Measurements from ENCODE around the gene RBP4.

Gene RBP4

DNA sequence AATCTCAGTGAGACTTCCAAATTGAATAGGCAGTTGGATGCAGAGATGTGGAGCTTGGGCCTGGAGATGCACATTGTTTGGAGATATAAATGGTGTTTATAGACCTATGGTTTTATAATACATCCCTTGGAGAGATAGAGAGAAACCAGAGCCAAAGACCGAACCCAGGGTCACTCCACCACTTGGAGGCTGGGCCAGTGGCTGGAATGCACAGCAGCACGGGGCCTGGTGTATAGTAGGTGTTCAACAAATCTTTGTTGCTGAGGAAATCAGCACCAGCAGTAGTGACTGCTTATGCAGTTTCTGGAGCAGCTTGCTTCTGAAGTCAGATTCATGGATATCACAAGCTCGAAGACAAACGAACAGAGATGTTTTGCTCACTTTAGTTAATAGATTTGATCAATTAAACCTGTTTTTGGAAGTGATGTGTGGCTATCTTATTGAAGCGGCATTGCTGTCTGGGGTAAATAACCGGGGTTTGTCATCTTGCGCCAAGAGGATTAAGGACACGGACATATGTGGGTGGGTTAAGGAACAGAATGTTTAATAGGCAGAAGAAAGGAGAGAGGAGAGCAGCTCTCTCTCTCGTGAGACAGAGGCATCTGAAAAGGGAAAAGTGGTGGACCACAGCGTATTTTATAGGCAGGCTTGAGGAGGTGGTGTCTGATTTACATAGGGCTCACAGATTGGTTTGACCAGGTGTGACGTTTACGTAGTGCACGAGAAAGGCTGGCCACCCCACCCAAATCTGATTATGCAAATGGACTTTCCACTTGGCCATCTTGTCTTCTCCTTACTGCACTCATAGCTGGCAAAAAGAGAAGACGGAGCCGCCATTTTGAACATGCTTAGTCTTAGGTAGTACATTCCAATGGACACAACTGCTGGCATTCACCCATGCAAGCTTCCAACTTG lies 11.1 kb downstream of the RBP4 start:
- TF ChIP-seq, protein P1, sequence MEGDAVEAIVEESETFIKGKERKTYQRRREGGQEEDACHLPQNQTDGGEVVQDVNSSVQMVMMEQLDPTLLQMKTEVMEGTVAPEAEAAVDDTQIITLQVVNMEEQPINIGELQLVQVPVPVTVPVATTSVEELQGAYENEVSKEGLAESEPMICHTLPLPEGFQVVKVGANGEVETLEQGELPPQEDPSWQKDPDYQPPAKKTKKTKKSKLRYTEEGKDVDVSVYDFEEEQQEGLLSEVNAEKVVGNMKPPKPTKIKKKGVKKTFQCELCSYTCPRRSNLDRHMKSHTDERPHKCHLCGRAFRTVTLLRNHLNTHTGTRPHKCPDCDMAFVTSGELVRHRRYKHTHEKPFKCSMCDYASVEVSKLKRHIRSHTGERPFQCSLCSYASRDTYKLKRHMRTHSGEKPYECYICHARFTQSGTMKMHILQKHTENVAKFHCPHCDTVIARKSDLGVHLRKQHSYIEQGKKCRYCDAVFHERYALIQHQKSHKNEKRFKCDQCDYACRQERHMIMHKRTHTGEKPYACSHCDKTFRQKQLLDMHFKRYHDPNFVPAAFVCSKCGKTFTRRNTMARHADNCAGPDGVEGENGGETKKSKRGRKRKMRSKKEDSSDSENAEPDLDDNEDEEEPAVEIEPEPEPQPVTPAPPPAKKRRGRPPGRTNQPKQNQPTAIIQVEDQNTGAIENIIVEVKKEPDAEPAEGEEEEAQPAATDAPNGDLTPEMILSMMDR (conservative IDR thresholded peaks at IDR 0.05; ENCODE audit: low read length) = no peak
- DNase-seq (ENCODE audit: low read depth) = no peak
- no peak overlapping the region for H3K4me3 ChIP-seq (ENCODE audit: low read length)

DNA sequence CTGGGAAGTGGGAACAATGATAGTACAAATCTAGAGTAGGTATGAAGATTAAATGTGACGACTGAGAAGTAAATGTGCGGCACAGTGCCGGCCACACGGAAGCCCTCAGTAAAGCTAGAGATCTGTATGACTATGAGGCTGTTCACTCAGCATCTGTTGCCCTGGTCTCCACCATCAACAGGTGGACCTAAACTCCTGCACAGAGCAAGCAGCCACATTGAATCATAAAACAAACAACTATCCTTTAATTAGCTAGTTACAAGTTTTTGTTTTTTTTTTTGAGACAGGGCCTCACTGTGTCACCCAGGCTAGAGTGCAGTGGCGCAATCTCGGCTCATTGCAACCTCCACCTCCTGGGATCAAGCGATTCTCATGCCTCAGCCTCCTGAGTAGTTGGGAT lies 16.6 kb downstream of the RBP4 start:
- no peak for DNase-seq (ENCODE audit: low read depth)
- no peak overlapping the region for H3K4me3 ChIP-seq (ENCODE audit: low read length)
- TF ChIP-seq, protein P1 (conservative IDR thresholded peaks at IDR 0.05; ENCODE audit: low read length) = no peak

DNA sequence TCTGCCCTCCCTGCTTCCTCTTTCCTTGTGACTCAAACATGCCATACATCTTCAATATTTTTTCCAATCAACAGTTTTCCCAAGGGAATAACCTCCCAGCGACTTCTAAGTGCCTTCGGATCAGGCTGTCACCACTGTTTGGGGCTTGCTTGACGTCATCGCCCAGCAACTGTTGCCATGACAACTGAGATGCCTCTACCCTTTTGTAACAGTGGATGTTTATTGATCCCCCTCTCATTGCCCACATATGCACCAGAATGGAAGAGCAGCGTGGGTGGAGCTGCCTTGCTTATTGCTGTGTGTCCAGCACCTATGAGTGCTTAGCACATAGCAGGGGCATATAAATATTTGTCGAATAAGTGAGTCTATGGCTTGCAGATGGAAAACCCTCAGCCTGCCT lies 20.2 kb downstream of the RBP4 start:
- no peak for DNase-seq (ENCODE audit: low read depth)
- H3K4me3 ChIP-seq (ENCODE audit: low read length) = no peak overlapping the region
- TF ChIP-seq, protein P1 (conservative IDR thresholded peaks at IDR 0.05; ENCODE audit: low read length) = no peak

DNA sequence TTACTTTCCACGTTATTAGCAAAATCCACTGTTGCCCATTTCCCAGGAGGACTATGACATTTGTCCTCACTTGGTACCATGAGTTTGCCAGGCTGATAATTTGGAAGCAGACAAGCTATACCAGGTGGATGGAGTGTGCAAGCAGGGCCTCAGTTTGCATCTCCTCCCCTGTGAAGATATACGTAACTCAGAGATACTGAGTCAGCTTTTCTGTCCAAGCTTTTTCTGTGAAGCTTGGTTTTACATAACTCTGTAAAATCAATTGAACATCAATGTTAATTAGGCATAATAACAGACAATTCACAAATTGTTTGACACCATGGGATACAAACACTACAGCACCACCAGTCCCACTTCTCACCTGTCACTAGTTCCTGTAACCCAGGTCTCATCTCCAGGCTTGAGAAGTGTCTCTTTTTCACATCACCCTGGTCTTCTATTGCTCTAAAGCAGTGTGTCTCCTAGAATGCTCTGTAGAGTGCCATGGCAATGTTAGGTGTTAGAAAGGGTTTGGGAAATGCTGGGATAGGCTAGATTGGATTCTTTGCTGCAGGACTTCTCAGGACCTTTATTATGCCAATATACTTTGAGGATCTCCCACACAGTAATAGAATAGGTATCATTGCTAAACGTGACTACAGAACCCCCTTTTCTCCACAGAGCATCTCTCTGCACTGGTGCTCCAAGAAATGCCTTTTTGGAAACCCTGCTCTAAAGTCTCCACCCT lies 20.9 kb downstream of the RBP4 start:
- H3K4me3 ChIP-seq (ENCODE audit: low read length) = no peak overlapping the region
- TF ChIP-seq, protein P1 (conservative IDR thresholded peaks at IDR 0.05; ENCODE audit: low read length) = no peak
- DNase-seq (ENCODE audit: low read depth) = no peak

DNA sequence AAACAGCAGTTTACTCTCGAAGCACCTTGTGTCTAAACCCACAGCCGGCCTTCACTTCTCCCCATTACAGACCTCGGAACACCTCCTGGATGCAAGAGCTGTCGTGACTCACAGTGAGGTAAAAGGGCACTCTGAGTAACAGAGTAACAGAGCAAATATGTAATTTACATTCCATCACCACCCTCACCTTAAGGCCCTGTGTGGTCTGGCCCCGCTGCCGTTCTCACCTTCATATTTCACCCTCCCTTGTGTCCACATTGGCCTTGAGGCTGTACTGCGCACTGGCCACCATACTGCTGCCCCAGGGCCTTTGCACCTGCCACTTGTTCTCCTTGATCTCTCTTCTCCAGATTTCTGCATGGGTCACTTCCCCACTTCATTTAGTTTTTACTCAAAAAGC lies 21.9 kb downstream of the RBP4 start:
- H3K4me3 ChIP-seq (ENCODE audit: low read length) = no peak overlapping the region
- no peak for DNase-seq (ENCODE audit: low read depth)
- TF ChIP-seq, protein P1 (conservative IDR thresholded peaks at IDR 0.05; ENCODE audit: low read length) = no peak

DNA sequence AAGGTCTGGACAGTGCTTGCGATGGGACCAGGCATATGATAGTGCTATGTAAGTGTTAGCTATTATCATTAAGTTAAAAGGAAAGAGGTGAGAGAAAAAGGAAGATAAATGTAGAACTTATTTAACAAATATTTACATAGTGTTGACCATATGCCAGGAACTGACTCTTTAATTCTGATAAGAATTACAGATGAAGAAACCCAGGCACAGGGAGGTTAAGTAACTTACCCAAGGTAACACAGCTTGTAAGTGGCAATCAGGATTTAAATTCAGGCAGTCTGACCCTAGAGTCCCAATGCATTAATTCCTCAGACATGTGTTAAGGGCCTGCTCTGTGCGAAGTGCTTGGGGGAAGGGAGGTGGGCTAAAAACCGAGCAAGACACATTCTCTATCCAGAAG lies 23.5 kb downstream of the RBP4 start:
- TF ChIP-seq, protein P1 (conservative IDR thresholded peaks at IDR 0.05; ENCODE audit: low read length) = no peak
- DNase-seq (ENCODE audit: low read depth) = no peak
- no peak overlapping the region for H3K4me3 ChIP-seq (ENCODE audit: low read length)

All from AG10803 (cell line).